HFF-Myc (cell line): Measurements from ENCODE around the gene SPTBN4.
A peak's percentile ranks its signal among the peaks of the same experiment; 100 is the strongest.

Experiments used
- DNase-seq: peaks from one replicate; pipeline ENCODE4 v3.0.0-alpha.2; 2011; ENCODE audit warnings: low read depth; ENCODE audit errors: extremely low read depth
- H3K4me3 ChIP-seq: replicated peaks from 2 replicates; pipeline ENCODE4 v1.5.1; 2011; ENCODE audit warnings: low read depth, mild to moderate bottlenecking, control low read depth, low read length
- TF ChIP-seq, protein P1 (sequence below): IDR thresholded peaks from 2 replicates; pipeline ENCODE4 v1.5.1; 2012; ENCODE audit warnings: mild to moderate bottlenecking, low read depth, low read length, control low read depth; ENCODE audit errors: missing control alignments

The SPTBN4 gene

DNA sequence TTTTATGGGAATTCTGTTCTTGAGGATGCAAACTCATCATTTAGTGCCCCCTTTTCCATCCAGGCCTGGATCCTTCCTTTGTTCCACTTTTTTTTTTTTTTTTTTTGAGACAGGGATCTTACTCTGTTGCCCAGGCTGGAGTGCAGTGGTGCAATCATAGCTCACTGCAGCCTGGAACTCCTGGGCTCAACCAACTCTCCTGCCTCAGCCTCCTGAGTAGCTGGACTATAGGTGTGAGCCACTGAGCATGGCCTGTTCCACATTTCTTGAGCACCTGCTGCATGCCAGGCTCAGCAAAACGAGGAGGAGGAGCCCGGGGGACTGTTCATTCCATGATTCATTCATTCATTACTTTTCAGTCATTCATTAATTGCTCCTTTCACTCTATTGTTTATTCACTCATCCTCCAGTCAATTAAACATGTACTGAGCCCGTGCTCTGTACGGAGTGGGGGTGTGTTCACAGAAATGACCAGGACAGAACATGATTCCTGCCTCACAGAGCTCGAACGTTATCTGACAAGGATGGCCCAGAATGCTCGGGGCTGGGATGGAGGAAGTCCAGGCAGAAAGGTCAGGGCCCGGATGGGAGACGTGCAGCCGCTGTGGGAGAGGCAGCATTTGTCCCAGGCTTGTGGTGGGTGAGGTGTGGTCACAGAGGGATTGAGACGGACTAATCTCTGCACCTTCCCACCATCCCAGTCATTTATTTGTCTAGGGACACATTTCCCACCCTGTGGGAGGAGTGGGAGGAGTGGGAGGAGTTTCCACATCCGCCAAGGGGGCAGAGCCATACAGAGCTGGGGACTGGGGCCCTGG, 58.6 kb downstream of the SPTBN4 start:
- no peak for DNase-seq
- TF ChIP-seq, protein P1, sequence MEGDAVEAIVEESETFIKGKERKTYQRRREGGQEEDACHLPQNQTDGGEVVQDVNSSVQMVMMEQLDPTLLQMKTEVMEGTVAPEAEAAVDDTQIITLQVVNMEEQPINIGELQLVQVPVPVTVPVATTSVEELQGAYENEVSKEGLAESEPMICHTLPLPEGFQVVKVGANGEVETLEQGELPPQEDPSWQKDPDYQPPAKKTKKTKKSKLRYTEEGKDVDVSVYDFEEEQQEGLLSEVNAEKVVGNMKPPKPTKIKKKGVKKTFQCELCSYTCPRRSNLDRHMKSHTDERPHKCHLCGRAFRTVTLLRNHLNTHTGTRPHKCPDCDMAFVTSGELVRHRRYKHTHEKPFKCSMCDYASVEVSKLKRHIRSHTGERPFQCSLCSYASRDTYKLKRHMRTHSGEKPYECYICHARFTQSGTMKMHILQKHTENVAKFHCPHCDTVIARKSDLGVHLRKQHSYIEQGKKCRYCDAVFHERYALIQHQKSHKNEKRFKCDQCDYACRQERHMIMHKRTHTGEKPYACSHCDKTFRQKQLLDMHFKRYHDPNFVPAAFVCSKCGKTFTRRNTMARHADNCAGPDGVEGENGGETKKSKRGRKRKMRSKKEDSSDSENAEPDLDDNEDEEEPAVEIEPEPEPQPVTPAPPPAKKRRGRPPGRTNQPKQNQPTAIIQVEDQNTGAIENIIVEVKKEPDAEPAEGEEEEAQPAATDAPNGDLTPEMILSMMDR: no peak
- H3K4me3 ChIP-seq: no peak overlapping the region

DNA sequence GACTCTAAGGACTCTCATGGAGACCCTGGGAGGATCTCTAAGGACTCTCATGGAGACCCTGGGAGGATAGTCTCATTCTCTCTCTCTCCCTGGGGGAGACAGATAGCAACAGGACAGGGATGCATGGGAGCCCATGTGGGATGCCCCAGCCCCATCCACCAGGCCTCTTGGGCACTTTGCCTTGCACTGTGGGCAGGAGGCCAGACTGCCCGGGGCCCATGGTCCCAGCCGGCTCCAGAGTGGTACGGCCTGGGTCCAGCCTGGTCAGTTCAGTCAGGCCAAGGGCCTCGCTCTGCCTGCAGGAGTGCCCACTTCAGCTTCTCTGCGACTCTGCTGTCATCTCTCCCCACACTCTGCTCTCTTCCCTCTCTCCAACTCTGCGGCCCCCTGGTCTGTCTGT, 61.3 kb downstream of the SPTBN4 start:
- TF ChIP-seq, protein P1: no peak
- H3K4me3 ChIP-seq: no peak overlapping the region
- no peak for DNase-seq

DNA sequence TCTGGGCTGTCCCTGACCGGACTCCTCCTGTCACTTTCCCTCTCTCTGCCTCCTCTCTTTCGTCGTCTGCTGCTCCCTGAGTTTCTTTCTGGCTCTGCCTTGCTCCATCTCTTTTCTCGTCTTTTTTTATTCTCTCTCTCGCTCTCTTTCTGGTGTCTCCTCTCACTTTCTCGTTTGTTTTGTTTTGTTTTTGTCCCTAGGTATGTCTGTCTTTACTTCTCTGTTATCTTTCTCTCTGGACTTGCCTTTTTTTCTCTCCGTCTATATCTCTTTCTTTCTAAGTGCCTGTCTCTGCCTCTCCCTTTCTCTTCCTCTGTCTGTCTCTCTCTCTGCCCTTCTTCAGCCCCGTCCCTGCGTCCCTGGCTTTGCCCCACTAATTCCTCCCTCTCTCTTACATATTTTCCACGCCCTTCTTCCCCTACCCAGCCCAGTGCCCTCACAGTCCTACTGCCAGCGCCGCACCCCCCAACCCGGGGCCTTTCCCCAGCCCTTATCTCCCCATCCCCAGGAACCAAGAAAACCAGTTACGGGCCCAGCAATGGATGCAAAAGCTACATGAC, 61.8 kb downstream of the SPTBN4 start:
- H3K4me3 ChIP-seq: no peak overlapping the region
- TF ChIP-seq, protein P1: no peak
- DNase-seq: no peak

DNA sequence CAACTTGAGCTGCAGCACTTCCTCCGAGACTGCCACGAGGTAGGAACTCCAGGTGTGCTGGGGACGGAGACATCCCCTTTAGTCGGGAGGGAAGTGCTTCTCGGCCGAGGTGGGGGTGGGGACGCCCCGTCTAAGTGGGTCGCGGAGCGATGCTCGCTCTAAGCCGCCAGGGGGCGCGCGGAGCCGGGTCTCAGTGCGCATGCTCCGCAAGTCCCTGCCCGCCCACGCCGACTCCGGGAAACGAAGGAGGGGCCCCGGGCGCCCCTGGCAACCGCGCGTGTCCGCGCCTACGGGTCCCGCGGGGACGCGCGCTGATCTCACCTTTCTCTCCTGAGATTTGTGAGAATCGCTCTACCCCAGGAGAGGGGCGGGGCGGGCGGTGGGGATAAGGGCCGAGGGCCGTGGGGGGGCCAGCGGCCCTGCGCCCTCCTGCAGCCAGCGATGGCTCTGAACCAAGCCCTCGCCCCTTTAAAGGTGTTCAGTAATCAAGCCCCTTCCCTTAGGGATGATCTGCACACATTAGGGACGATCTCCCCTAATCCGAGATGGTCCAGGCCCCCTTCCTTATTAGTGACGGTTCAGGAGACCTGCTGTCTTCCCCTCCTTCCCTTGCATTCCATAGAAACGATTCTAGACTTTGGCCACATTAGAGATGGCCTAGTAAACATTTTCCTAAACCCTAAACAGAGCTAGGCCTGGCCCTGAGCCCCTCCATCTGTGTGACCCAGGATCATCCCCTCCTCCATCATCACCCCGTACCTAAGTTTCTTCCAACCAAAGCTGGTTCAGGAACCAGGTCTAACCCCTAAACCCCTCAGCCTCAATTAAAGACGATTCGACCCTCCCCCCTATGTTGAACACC, 62.5 kb downstream of the SPTBN4 start:
- peak overlapping the region; percentile 31; the same call in 1 of the 2 replicates for H3K4me3 ChIP-seq
- TF ChIP-seq, protein P1: peak; percentile 94
- no peak for DNase-seq

DNA sequence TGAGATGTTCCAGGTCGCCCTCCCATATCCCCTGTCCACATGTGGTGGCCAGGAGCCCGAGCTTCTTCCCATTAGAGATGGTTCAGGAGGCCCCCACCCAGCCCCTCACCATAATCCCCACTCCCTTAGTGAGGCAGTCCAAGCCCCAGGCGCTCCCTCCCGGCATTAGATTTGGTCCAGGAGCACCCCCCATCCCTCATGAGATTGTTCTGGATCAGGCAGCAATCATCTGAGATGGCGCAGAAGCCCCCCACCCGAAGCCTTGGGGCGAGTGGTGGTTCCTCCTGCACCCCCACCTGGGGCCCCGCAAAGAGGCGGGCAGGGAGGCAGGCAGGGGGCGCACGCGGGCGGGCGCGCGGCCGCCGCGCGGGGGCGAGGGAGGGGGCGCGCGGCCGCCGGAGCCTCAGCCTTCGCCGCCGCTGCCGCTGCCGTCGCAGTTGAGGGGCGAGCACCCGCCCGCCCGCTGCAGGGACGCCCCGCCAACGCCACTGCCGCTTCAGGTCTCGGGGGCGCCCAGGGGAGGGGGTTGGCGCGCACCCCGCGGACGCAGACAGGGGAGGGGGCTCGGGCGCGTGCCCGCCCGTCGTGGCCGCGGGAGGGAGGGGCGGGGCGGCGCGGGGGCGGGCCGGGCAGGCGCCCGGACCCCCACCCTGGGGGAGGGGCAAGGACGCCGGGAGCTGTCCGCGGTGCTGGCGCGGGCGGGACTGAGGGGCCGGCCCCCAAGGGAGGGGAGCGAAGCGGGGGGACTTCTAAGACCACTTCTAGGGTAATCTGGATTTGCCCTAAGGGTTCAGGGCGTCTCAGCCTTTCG, 63.5 kb downstream of the SPTBN4 start:
- TF ChIP-seq, protein P1: peak; percentile 21
- H3K4me3 ChIP-seq: no peak overlapping the region
- no peak for DNase-seq

DNA sequence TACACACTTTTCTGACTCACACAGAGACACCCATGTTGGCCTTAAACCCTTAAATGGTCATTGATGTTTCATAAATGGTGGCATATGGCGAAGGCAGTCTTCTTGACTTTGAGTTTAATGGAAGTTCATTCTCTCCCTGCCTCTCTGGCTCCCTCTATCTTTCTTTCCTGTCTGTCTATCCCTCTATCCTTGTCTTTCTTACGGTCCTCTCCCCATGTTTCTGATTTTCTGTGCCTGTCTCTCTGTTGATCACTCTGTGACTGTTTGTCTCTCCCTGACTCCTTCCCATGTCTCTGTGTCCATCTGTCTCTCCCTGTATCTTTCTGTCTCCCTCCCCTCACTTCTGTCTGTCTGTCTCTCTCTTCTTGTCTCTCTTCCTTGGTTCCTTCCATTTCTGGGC, 66.7 kb downstream of the SPTBN4 start:
- TF ChIP-seq, protein P1: peak; percentile 44
- DNase-seq: no peak
- H3K4me3 ChIP-seq: no peak overlapping the region
